ENCODE measurements around the gene BLTP2. TPM values are rescaled to one million over a fixed set of nuclear protein-coding genes. Genes with fewer than 3 reads are reported as not detected.
"Not testable (repeated sequence)": the region's sequence is repeated elsewhere in the genome, so short reads cannot be mapped to it uniquely, and the experiment has no call there.

The BLTP2 gene
- polyA plus RNA-seq (2013, experiment 1 of 2; ENCODE audit: insufficient read length), result 72.7 TPM
- 73.7 TPM for polyA plus RNA-seq (2013, experiment 2 of 2; ENCODE audit: insufficient read length)

GRCh38 chr17:28644787-28645575, at the start of gene BLTP2:
Gene BLTP2, minus strand, starts transcription at chr17:28645158. Its CDS starts 102 bp downstream, at chr17:28645056.
- peak; percentile 95 for DNase-seq

GRCh38 chr17:28693869-28694268, 48.9 kb upstream of the BLTP2 start:
- no peak for DNase-seq

- no peak for DNase-seq
These were observed 44.1 kb upstream of the BLTP2 start for GRCh38 chr17:28689011-28689410.

GRCh38 chr17:28688481-28688880, 43.5 kb upstream of the BLTP2 start:
- no peak for DNase-seq

- no peak for DNase-seq
These were observed 41.3 kb upstream of the BLTP2 start for GRCh38 chr17:28686296-28686695.

GRCh38 chr17:28685366-28685765, 40.4 kb upstream of the BLTP2 start:
- DNase-seq, result no peak

GRCh38 chr17:28684963-28685362, 40.0 kb upstream of the BLTP2 start:
- DNase-seq, result peak; percentile 46

GRCh38 chr17:28682655-28683054, 37.7 kb upstream of the BLTP2 start:
- no peak for DNase-seq

- DNase-seq, result no peak
These were observed 31.0 kb upstream of the BLTP2 start for GRCh38 chr17:28675980-28676379.

GRCh38 chr17:28675490-28675889, 30.5 kb upstream of the BLTP2 start:
- peak; percentile 66 for DNase-seq

- DNase-seq, result no peak
These were observed 25.0 kb upstream of the BLTP2 start for GRCh38 chr17:28669918-28670317.

- no peak for DNase-seq
These were observed 22.9 kb upstream of the BLTP2 start for GRCh38 chr17:28667870-28668269.

- DNase-seq, result no peak
These were observed 21.0 kb upstream of the BLTP2 start for GRCh38 chr17:28665994-28666393.

GRCh38 chr17:28663723-28664122, 18.8 kb upstream of the BLTP2 start:
- DNase-seq, result no peak

- no peak for DNase-seq
These were observed 17.5 kb upstream of the BLTP2 start for GRCh38 chr17:28662527-28662829.

GRCh38 chr17:28661635-28662526, 16.9 kb upstream of the BLTP2 start, which contains the start of the genes SDF2 and SUPT6H:
Gene SDF2, minus strand, starts transcription at chr17:28661906. Its CDS starts 30 bp downstream, at chr17:28661876.
Gene SUPT6H, plus strand, starts transcription at chr17:28662205. Its CDS starts 11,197 bp downstream, at chr17:28673402.
- peak; percentile 85 for DNase-seq

GRCh38 chr17:28659497-28659881, 14.5 kb upstream of the BLTP2 start:
- DNase-seq, result not testable (repeated sequence)

GRCh38 chr17:28658766-28659496, 14.0 kb upstream of the BLTP2 start:
- not testable (repeated sequence) for DNase-seq

GRCh38 chr17:28658342-28658741, 13.4 kb upstream of the BLTP2 start:
- DNase-seq, result not testable (repeated sequence)

- DNase-seq, result no peak
These were observed 12.8 kb upstream of the BLTP2 start for GRCh38 chr17:28657756-28658155.

GRCh38 chr17:28655160-28655559, 10.2 kb upstream of the BLTP2 start:
- DNase-seq, result no peak

GRCh38 chr17:28648698-28649097, 3.7 kb upstream of the BLTP2 start:
- no peak for DNase-seq

Data from fibroblast of skin of scalp (primary cell).